GM18861 (cell line): ENCODE data around the gene OTOF.

Experiments used
- ATAC-seq: cut with Tn5 transposase; IDR thresholded peaks from one replicate; pipeline ENCODE4 v1.9.1; 2021; ENCODE audit not compliant: unreplicated experiment

Gene OTOF

DNA sequence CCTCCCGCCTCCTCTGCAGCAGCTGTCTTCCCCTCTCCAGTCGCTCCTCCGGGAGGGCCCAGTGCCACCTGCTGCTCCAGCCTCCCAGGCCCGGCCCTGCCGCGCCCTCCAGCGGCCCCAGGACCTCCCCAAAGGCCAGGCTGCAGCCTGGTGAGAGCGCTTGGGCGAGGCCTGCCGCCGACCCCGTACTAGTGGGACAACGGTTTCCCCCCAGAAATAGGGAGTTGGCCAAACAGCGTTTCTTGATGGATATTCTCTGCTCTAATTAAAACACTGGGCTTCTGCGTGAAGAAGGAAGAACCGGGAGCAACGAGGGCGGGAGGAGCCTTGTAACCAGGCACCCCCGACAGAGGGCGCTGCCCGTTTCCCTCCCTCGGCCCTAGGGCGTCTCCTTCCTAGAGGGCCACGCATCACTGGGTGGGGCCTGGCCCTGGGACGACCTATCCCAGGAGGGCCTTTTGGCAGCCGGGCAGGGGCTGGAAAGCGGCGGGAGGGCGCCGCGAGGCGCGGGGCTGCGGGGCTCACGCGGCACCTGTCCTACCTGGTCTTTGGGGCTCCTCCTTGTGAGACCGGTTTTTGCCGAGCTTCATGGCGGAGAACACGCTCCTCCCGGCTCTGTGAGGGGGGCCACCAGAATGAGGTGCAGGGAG, 25.4 kb upstream of the OTOF start:
- no peak for ATAC-seq

DNA sequence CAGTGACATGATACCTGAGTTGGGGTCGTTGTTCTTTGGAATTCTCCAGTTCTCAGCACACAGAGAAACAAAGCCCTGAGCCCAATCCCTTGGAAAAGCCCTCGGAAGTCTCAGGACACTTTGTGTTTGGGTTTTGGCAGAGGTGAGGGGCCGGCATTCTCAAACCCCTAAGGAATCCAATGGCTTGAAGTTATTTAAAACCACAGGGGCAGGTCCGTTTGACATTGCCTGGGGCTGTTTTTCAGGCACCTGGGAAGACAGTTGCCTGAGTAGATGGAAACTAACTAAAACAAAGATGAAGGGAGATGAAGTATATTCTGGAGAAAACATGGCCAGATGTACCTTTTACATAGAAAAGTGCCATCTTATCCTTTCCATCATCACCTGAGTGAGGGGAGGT, 22.5 kb upstream of the OTOF start:
- ATAC-seq, result no peak

DNA sequence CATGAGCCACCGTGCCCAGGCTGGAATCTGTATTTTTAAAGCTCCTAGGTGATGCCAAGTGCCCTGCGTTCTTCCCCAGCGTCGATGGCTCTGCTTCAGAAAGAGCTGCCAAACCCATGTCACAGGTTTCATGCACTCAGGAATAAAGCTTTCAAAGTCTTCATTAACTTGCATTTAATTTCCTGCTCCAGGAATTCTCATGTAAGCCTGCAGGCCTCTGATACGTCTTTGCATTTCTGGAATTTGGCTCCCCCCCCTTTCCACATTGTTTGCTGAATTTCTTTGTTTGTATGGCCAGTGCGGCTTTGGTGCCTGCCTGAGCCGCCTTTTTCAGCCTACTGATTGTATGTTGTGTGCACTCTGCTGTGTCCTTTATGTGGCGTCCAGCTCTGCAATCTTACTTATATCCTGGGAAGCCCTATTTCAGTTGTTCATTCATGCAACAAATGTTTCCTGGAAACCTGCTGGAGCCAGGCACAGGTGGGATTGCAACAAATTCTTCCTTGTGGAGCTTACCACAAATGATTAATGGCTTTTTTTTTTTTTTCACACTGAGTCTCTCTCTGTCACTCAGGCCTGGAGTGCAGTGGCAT, 17.9 kb upstream of the OTOF start:
- ATAC-seq, result no peak

DNA sequence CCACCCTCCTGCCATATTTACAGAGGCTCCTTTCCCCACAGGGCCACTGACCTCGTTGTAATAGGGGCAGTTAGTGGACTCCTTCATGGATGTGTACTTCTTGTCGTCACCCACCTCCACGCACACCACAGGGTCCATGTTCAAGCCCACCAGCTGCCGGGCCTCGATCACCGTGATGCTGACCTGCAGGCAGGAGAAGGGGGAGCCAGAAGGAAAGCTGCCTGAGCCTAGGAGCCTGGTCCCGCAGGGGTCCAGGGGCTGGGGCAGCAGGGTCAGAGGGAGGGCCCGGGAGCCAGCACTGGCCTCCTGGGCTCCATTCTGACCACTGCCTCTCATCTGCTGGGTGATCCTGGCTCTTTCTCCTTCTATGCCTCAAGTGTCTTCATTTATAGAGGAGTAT, 17.0 kb upstream of the OTOF start:
- no peak for ATAC-seq

DNA sequence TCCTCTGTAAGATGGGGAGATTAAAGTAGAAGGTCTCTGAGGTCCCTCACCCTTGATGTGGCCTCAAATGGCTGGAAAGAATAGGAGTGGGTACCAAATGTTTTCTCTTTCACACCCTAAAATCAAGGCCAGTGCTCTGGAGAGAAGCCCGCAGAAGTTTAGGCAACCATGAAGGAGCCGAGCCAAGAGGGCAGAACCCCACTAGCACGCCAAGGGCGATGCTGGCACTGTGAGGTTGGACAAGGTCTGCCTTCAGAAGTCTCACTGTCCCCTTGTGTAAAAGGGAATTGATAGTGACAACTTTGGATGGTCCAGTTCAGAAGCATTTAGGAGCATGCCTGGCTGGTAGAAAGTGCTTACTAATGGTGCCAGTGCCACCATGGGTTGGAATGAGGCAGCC, 16.3 kb upstream of the OTOF start:
- no peak for ATAC-seq

DNA sequence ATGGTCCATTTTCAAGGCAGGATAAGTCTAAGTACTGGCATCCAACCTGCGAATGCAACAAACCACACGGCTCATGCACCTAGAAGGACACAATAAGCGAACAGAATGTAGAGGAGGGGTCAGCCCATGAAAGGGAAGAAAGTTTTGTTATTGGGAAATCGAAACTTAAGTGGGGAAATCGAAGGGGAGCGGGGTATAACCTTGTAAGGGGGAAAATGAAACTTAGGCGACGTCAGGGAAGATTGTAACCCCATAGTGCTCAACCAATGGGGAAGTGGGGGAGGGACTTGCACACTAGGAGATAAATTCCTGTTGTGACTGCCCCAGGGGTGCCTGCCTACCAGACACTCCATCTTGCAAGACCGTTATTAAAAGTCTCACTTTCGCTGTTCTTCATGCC, 15.6 kb upstream of the OTOF start:
- ATAC-seq, result no peak

DNA sequence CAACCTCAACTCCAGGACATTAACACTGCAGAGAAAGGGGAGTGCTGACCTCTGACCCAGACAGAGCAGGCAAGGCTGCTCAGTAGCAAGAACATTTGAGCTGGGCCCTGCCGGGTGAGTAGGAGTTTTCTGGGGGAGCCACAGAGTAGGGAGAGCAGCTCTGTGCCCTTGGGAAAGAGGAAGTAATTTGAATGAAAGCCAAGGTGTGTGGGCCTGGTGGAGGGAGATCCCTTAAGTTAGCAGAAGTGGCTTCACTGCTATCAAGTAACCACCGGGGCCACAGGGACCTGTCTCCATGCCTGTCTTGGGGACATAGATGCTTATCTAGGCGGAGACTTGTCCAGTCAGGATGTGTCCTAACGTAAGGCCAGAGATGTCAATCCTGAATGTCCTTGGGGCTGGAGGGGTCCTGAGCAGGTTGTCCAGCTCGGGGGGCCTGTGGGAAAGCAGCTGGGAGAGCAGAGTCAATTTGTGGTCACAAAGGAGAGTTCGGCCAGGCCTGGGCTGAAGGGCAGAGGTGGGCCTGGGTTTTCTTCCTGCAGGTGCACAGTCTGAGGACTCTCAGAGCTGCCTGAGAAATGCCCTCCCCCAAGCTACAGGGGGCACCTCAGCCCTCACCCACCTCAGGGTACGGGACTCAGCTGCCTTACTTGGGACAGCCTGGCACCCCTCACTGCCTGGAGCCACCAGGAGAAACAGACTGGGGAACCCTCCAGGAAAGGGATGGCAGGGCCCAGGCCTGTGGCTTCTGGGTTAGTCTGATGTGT, 15.0 kb upstream of the OTOF start:
- no peak for ATAC-seq

DNA sequence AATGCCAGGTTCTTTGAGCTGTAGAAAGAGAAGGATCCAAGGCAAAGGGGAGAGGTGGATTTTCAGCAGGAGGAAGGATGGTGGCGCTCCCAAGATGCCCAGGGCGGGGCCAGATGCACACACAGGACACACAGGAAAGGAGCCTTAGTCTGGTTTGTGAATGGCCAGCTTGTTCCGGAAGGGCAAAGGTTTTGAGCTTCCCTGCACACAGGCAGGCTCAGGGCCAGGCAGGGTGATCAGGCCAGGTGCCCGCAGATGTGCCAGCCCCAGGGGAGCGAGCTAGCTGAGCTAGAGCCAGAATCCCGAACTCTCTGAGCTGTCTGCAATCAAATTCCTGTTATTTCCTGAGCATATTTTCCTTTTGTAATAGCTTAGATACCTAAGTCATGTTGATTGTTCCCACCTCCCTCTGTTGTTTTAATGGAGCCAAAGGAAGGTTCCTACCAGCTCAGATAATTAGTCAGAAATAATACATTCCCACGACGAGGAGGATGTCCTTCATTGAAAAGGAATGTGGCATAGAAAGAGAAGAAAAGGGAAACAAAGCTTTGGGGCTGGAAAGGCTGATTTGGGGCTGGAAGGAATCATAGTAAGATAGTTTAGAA, 13.7 kb upstream of the OTOF start:
- ATAC-seq, result no peak

DNA sequence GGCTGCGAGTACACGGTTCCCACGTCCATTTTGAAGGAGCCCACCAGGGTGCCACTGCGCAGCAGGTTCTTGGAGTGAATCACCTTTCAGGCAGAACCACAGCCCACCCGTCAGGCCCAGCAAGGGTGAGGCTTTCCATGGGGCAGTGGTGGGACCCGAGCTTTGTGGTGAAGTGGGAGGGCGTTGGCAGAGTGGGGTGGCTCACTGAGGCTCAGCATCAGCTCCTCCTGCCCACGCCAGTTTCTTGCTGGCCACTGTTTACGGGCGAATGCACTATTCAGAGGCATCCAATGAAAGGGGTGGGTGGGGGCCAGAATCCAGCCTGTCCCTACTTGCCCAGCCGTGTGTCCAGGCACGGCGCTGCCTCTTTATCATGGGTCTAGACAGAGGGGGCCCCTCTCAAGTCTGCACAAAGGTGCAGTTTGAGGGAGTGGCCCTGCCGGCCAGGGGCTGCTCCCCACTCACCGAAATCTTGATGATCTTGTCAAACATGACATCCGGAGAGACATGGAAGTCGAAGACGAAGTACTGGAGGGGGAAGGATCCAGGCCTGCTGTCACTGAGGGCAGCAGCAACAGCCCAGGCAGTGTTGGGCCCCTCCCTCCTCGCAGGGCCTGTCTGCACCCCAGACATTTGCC, 11.4 kb upstream of the OTOF start:
- ATAC-seq, result no peak

DNA sequence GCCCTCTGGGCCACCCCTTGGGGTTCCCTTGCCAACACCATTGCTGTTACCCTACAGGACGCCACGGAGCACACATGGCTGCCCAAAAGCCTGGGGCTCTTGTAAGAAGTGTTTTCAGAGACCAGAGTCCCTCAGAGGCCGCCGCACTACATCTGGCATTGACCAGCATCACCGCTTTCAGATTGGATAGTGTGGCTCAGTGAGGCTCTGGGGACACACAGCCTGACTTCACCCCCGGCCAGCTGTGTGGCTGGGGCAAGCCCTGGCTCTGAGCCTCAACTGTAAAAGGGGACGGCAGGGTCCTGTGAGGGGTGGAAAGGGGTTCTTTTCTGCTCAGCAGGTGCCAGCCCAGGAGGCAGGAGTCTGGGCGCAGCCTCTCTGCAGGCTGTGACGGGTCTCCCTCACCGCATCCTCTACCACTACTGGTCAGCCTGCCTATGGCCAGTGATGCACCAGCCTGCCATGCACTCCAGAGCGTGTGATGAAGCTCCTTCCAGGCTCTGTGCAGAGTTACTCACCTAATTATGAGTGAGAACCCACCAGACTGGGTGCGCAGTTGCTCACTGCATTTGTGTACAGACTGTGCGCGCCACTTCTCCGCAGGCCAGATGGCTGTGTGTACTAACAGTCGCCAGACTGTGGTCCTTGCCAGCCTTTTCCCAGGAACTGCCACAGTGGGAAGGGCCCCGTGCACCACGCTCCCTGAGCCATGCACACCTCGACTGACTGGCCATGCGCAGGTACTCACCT, 10.7 kb upstream of the OTOF start:
- no peak for ATAC-seq

DNA sequence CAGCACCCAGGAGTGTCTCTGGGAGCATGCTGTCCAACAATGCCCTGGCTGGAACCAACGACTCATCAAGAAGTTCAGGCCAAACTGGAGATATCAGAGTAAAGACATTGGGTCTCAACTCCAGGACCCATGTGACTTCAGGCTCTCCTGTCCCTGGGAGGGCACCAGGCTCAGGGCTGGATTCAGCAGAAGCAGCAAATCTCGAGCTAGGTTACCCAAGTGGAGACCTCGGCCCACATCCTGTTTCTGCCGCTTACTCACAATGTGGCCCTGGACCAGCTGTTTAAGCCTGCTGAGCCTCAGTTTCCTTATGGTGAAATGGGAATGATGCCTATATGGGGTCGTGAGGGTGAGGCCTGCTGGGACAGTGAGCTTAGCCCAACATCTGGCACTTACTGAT, 9.3 kb upstream of the OTOF start:
- no peak for ATAC-seq

DNA sequence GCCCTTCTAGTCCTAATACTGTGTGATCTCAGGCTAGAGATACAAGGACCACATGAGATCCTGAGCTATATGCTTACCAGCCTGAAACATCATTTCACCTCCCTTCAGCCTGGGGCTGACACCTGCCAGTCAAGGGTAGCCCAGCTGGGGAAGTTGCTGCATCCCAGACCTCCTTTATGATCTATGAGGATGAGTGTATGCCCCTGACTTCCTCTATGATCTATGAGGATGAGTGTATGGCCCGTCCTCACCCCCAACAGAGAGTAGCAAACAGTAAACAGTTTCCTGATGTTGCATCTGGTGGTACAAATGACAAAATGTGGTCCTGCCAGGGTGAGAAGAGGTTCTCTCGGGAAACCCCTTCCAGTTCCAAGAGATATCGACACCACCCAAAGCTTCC, 8.9 kb upstream of the OTOF start:
- no peak for ATAC-seq

DNA sequence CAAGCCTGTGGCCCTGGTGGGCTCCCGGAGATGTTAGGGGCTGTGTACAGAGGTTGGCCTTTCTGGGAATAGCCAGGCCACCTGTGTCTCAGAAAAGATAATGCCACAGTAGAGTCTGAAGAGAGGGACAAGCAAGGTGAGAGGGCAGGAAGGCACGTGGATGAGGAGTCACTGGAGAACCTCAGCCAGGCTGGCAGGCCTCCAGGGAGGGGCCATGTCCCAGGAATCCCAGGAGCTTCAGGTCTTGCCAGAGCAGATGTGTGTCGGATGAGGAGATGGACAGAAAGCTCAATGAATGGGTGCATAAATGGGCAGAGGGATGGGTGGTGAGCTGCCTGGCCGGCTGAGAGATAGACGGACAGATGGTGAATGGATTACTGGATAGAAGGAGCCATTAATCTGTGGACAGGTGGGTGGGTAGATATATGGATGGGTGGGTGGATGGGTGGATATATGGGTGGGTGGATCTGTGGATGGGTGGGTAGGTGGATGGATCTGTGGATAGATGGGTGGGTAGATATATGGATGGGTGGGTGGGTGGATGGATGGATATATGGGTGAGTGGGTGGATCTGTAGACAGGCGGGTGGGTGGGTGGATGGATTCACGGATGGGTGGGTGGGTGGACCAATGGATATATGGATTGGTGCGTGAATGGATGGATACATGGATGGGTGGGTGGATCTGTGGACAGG, 7.9 kb upstream of the OTOF start:
- no peak for ATAC-seq

DNA sequence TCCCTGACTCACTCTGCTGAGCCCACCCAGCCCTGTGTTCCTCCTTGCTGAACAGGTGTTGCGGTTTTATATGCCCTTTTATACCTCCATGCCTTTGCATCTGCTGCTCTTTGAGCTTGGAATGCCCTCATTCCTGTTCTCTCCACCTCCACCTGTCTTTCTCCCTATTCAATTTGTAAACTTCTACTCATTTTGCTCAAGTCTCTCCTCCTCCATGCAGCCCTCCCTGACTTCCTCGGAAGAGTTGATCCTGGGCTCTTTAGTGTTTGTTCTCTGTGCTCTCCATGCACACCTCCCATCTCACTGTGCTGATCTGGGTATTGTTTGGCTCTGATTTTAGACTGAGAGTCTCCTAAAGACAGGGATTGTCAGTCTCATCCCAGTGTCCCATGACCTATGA, 7.2 kb upstream of the OTOF start:
- no peak for ATAC-seq

DNA sequence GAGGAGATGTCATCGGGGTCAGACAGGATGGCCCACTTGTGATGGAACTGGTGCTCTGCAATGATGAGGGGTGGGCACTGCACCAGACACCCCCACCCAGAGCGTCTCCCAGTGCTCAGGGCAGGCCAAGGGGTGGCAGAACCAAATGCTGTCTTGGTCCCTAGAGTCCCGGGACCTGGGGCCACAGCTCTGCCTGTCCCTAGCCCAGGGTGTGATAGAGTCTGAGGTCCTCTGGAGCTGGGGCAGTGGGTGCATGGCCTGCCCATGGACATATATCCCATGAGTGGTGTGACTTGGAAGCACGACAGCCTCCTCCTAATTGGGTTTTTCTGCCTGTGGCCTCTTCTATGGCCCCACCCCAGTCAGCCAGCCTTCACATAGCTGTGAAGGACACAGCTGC, 6.7 kb upstream of the OTOF start:
- no peak for ATAC-seq

DNA sequence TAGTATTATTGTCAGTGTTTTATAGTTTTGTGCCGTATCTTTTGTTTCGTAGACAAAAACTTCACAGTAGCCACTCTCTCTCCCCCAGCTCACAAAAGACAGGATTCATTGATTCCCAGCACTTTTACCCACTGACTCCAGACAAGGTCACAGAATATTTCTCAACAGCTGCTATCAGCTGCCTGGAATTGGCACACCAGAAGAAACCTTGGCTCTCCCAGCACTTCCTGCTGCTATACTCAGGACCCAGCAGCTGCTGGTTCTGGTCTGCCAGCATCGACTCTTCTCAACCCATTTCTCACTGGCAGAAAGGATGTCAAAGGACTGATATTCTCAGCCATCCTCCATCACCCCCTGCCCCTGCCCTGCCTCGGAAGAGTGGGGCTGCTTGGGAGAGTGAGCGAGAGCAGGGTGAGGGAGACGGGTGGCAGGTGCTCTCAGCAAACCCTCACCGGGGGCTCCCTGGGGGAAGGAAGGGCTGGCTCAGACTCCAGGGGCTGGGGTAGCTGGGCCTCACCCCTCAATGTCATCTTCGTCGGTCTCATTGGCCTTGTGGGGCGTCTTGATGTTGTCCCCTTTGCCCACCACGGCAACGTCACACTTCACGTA, 6.1 kb upstream of the OTOF start:
- ATAC-seq, result no peak

DNA sequence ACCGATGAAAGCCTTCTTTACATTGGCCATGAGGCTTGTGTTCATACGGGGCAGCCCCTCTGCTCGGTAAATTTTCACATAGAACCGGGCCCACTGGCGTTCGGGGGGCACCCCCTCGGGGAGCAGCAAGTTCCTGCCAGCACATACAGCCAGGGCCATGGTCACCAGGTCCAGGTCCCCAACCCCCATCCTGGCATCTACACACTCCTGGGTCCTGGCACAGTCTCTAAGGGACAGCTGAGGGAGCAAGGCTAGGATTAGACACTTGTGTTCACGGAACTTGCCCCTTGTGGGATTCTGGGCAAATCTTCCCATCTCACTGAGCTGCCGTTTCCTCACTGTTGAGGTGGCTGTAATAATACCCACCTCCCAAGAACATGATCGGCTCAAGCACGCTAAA, 5.6 kb upstream of the OTOF start:
- ATAC-seq, result no peak

DNA sequence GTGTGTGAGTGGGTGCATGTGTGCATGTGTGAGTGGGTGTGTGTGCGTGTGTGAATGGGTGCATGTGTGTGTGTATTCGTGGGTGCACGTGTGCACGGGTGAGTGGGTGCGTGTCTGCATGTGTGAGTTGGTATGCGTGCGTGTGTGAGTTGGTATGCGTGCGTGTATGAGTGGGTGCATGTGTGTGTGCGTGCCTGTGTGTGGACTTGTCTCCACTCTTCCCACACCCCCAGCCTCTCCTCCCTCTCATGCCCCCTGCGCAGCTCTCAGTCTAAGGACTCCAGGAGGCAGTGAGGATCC, 5.1 kb upstream of the OTOF start:
- ATAC-seq, result no peak

DNA sequence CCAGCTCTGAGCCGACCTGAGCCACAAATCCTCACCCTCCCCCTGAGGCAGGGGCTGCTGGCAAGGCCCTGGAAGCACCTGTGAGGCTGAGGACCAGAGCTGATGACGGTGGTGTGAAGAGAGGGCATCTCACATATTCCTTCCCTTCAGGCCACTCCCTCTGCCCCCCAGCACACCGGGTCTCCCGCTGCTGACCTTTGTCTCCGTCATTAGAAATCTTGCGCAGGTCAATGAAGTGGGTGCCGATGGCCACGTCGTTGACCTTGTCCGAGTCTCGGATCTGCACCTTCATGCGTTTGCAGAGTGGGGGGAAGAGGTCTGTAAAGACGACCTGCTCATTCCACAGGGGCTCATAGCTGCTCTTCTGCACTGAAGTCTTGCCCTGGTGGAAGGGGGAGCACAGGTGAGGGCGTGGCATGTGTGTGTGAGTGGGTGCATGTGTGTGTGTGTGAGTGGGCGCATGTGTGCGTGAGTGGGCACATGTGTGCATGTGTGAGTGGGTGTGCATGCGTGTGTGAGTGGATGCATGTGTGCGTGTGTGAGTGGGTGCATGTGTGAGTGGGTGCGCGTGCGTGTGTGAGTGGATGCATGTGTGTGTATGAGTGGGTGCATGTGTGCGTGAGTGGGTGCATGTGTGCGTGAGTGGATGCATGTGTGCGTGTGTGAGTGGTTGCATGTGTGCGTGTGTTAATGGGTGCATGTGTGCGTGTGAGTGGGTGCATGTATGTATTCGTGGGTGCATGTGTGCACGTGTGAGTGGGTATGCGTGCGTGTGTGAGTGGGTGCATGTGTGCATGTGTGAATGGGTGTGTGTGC, 4.5 kb upstream of the OTOF start:
- ATAC-seq, result no peak
